Keratinocyte (primary cell): ENCODE data around the gene XPNPEP2. TPM values are rescaled to one million over a fixed set of nuclear protein-coding genes. Genes with fewer than 3 reads are reported as not detected.

Experiments used
- DNase-seq: peaks from one replicate; pipeline ENCODE4 v3.0.0-alpha.2; 2011; ENCODE audit warnings: low read depth, missing footprints, low spot score
- FAIRE-seq: peaks from 2 replicates; lab custom pipeline; 2011; peaks lifted over from hg19 to GRCh38; lab: Jason Lieb, UNC
- H2AFZ ChIP-seq: 2 replicates; pipeline ENCODE4 v1.6.0; 2012; ENCODE audit warnings: low read length, control low read depth, inconsistent platforms; ENCODE audit not compliant: control insufficient read depth
- H3K27ac ChIP-seq: 2 replicates; pipeline ENCODE4 v1.5.1; 2011; ENCODE audit warnings: low read length; ENCODE audit not compliant: control insufficient read depth, insufficient read depth
- H3K27me3 ChIP-seq: 3 replicates; pipeline ENCODE4 v1.6.0; 2011; ENCODE audit warnings: low read length; ENCODE audit not compliant: control insufficient read depth, insufficient read depth; ENCODE audit errors: extremely low read depth
- H3K36me3 ChIP-seq, 2 experiments: 2 replicates in 1 of 2; 3 replicates in 1 of 2; pipeline ENCODE4 v1.5.1; 2011; ENCODE audit warnings: low read length in 2 of 2, mild to moderate bottlenecking in 1 of 2; ENCODE audit not compliant: control insufficient read depth in 2 of 2, insufficient read depth in 2 of 2; ENCODE audit errors: extremely low read depth in 1 of 2
- H3K4me1 ChIP-seq: 3 replicates; pipeline ENCODE4 v1.5.1; 2011; ENCODE audit warnings: low read length; ENCODE audit not compliant: control insufficient read depth, insufficient read depth; ENCODE audit errors: extremely low read depth
- H3K4me2 ChIP-seq: 3 replicates; pipeline ENCODE4 v1.6.0; 2011; ENCODE audit warnings: low read depth, low read length; ENCODE audit not compliant: control insufficient read depth, insufficient read depth; ENCODE audit errors: extremely low read depth
- H3K4me3 ChIP-seq, 3 experiments: fragments of 200-600 bp in 1 of 3; sonication (generic) in 1 of 3; 2 replicates in 2 of 3; 3 replicates in 1 of 3; pipeline ENCODE4 v1.5.1; 2011 to 2016; ENCODE audit warnings: low read length in 3 of 3, mild to moderate bottlenecking in 3 of 3, control low read depth in 2 of 3, inconsistent platforms in 1 of 3, low read depth in 1 of 3, mixed read lengths in 1 of 3, mixed run types in 1 of 3, moderate library complexity in 1 of 3; ENCODE audit not compliant: control insufficient read depth in 2 of 3, insufficient read depth in 2 of 3; ENCODE audit errors: extremely low read depth in 1 of 3
- H3K79me2 ChIP-seq: 2 replicates; pipeline ENCODE4 v1.6.0; 2012; ENCODE audit warnings: low read length; ENCODE audit not compliant: control insufficient read depth, insufficient read depth
- H3K9ac ChIP-seq: 3 replicates; pipeline ENCODE4 v1.6.0; 2011; ENCODE audit warnings: low read length; ENCODE audit not compliant: control insufficient read depth, insufficient read depth; ENCODE audit errors: extremely low read depth
- H3K9me1 ChIP-seq: 3 replicates; pipeline ENCODE4 v1.6.0; 2011; ENCODE audit warnings: low read length; ENCODE audit not compliant: control insufficient read depth, insufficient read depth; ENCODE audit errors: extremely low read depth
- H3K9me3 ChIP-seq: 2 replicates; pipeline ENCODE4 v1.5.1; 2012; ENCODE audit warnings: low read depth, low read length; ENCODE audit not compliant: control insufficient read depth
- H4K20me1 ChIP-seq: 3 replicates; pipeline ENCODE4 v1.6.0; 2011; ENCODE audit warnings: low read length; ENCODE audit not compliant: control insufficient read depth, insufficient read depth; ENCODE audit errors: extremely low read depth
- CTCF ChIP-seq, 3 experiments: IDR thresholded peaks in 1 of 3; conservative IDR thresholded peaks in 1 of 3; optimal IDR thresholded peaks in 1 of 3; 2 replicates in 2 of 3; 3 replicates in 1 of 3; pipeline versions ENCODE3 to v1.5.1; 2011; ENCODE audit warnings: low read length in 3 of 3, mild to moderate bottlenecking in 3 of 3, moderate library complexity in 2 of 3, control low read depth in 1 of 3, inconsistent platforms in 1 of 3; ENCODE audit not compliant: insufficient read depth in 2 of 3; ENCODE audit errors: extremely low read depth in 1 of 3
- EZH2 ChIP-seq: IDR thresholded peaks from one replicate; pipeline ENCODE4 v1.6.1; 2012; ENCODE audit warnings: inconsistent platforms, mild to moderate bottlenecking, low read length, moderate library complexity
- dilution Hi-C: fragments of 300-500 bp; cut with MboI; formaldehyde crosslinking; loops from one replicate; pipeline ENCODE4 v1.7.0; 2020; ENCODE audit warnings: low sequenced_read_pairs; ENCODE audit not compliant: extremely low pct_ligation_motif_present
- polyA plus RNA-seq, 5 experiments: library from polyadenylated mRNA; depleted of rRNA in 3 of 5; stranded (reverse) in 3 of 5; stranded (forward) in 1 of 5; unstranded in 1 of 5; fragments of >200 nt; gene quantifications; 1 replicate in 1 of 5; 2 replicates in 3 of 5; 3 replicates in 1 of 5; pipeline versions ENCODE4 v1.2.1 to v1.2.3, GENCODE V29; 2011 to 2012; ENCODE audit warnings: missing spikeins in 2 of 5, low read depth in 1 of 5, low replicate concordance in 1 of 5

The XPNPEP2 gene
- polyA plus RNA-seq, 1 donor (not counting 4 experiments of a cell fraction or from before 2014, with no cell fraction given): not detected

DNA sequence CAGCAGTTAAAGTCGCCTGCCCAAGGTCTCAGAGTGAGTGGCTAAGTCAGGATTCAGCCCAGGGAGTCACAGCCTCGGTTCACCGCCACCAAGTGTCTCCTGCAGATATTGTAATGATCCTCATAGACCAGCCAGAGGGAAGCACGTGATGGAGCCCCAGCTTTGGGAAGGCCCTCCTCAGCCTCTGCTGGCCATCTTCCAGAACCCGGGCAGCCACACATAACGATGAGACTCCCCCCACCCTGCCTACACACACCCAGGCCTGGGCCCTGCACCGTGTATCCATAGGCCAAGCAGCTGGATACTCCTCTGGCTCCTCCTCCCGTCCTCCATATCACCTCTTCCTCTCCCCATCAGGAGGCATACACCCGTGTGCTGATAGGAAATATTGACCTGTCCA lies 21.4 kb downstream of the XPNPEP2 start:
- Histone ChIP-seq H3K4me2 (no peak overlapping the region), H3K27ac (no peak overlapping the region), H3K79me2 (no peaks in the 10 kb centered on the region), H2AFZ (no peak overlapping the region), H3K36me3 (no peaks in the 10 kb centered on the region), H3K9ac (no peak overlapping the region), H3K4me1 (no peaks in the 10 kb centered on the region), H4K20me1 (no peaks in the 10 kb centered on the region), H3K4me3 (no peak overlapping the region), H3K9me1 (no peaks in the 10 kb centered on the region), H3K9me3 (no peaks in the 10 kb centered on the region), H3K27me3 (no peaks in the 10 kb centered on the region)
- DNase-seq (no peak), FAIRE-seq (no peak)
- dilution Hi-C loops: no loop called here
- TF ChIP-seq CTCF (optimal IDR thresholded peaks at IDR 0.05 in 1 of 3, IDR thresholded peaks at IDR 0.05 in 1 of 3, conservative IDR thresholded peaks at IDR 0.05 in 1 of 3; ENCODE audit: extremely low read depth in 1 of 3, insufficient read depth in 2 of 3, low read length in 3 of 3) (no peak), EZH2 (no peak)

- dilution Hi-C loops: no loop called here
- Histone ChIP-seq H3K27me3 (no peaks in the 10 kb centered on the region), H3K9me1 (no peaks in the 10 kb centered on the region), H3K79me2 (no peaks in the 10 kb centered on the region), H3K4me1 (no peaks in the 10 kb centered on the region), H4K20me1 (no peaks in the 10 kb centered on the region), H3K9me3 (no peaks in the 10 kb centered on the region), H2AFZ (no peak overlapping the region), H3K4me2 (no peak overlapping the region), H3K9ac (no peak overlapping the region), H3K4me3 (no peak overlapping the region), H3K36me3 (no peaks in the 10 kb centered on the region), H3K27ac (no peak overlapping the region)
- DNase-seq: no peak
- FAIRE-seq: no peak
- TF ChIP-seq CTCF (optimal IDR thresholded peaks at IDR 0.05 in 1 of 3, IDR thresholded peaks at IDR 0.05 in 1 of 3, conservative IDR thresholded peaks at IDR 0.05 in 1 of 3; ENCODE audit: extremely low read depth in 1 of 3, insufficient read depth in 2 of 3, low read length in 3 of 3): no peak
- no peak for TF ChIP-seq EZH2
These were observed 22.2 kb downstream of the XPNPEP2 start for GRCh38 chrX:129760981-129761380.
